ENCODE measurements around the gene CILP.
"Not testable (repeated sequence)": the region's sequence is repeated elsewhere in the genome, so short reads cannot be mapped to it uniquely, and the experiment has no call there.

The CILP gene

GRCh38 chr15:65195548-65195923 is 15.7 kb downstream of the CILP start:
- DNase-seq (ENCODE audit: low read depth in 2 of 2) = no peak

- no peak for DNase-seq (ENCODE audit: low read depth in 2 of 2)
These were observed 16.3 kb downstream of the CILP start for GRCh38 chr15:65194826-65195547.

- DNase-seq (ENCODE audit: low read depth in 2 of 2) = no peak
These were observed 19.3 kb downstream of the CILP start for GRCh38 chr15:65192016-65192415.

GRCh38 chr15:65189102-65189740 is 22.1 kb downstream of the CILP start:
- DNase-seq (ENCODE audit: low read depth in 2 of 2) = no peak

- not testable (repeated sequence) for DNase-seq (ENCODE audit: low read depth in 2 of 2)
These were observed 22.8 kb downstream of the CILP start for GRCh38 chr15:65188472-65188871.

- peak; percentile 80 to 85 for DNase-seq (ENCODE audit: low read depth in 2 of 2)
These were observed 26.2 kb downstream of the CILP start, which contains the start of gene CLPX for GRCh38 chr15:65184868-65185717. Gene CLPX, minus strand, starts transcription at chr15:65185342. Its CDS starts 189 bp downstream, at chr15:65185153.

GRCh38 chr15:65184305-65184867 is 26.9 kb downstream of the CILP start:
- DNase-seq (ENCODE audit: low read depth in 2 of 2) = peak in 1 of 2 donors; percentile 4

GRCh38 chr15:65183865-65184159 is 27.5 kb downstream of the CILP start:
- no peak for DNase-seq (ENCODE audit: low read depth in 2 of 2)

- no peak for DNase-seq (ENCODE audit: low read depth in 2 of 2)
These were observed 28.7 kb downstream of the CILP start for GRCh38 chr15:65182538-65182937.

GRCh38 chr15:65181582-65182353 is 29.5 kb downstream of the CILP start:
- not testable (repeated sequence) for DNase-seq (ENCODE audit: low read depth in 2 of 2)

GRCh38 chr15:65180167-65180566 is 31.1 kb downstream of the CILP start:
- DNase-seq (ENCODE audit: low read depth in 2 of 2) = no peak

GRCh38 chr15:65177901-65178300 is 33.4 kb downstream of the CILP start:
- DNase-seq (ENCODE audit: low read depth in 2 of 2) = no peak

GRCh38 chr15:65176056-65176455 is 35.2 kb downstream of the CILP start:
- DNase-seq (ENCODE audit: low read depth in 2 of 2) = no peak

- DNase-seq (ENCODE audit: low read depth in 2 of 2) = no peak
These were observed 35.8 kb downstream of the CILP start for GRCh38 chr15:65175511-65175910.

GRCh38 chr15:65174509-65174908 is 36.8 kb downstream of the CILP start:
- no peak for DNase-seq (ENCODE audit: low read depth in 2 of 2)

GRCh38 chr15:65172531-65172930 is 38.7 kb downstream of the CILP start:
- DNase-seq (ENCODE audit: low read depth in 2 of 2) = no peak

- no peak for DNase-seq (ENCODE audit: low read depth in 2 of 2)
These were observed 39.8 kb downstream of the CILP start for GRCh38 chr15:65171428-65171827.

- DNase-seq (ENCODE audit: low read depth in 2 of 2) = no peak
These were observed 45.4 kb downstream of the CILP start for GRCh38 chr15:65165875-65166274.

GRCh38 chr15:65164139-65164538 is 47.1 kb downstream of the CILP start:
- DNase-seq (ENCODE audit: low read depth in 2 of 2) = no peak

- DNase-seq (ENCODE audit: low read depth in 2 of 2) = no peak
These were observed 48.2 kb downstream of the CILP start for GRCh38 chr15:65163041-65163440.

- no peak for DNase-seq (ENCODE audit: low read depth in 2 of 2)
These were observed 54.6 kb downstream of the CILP start for GRCh38 chr15:65156692-65157091.

GRCh38 chr15:65154720-65155119 is 56.6 kb downstream of the CILP start:
- no peak for DNase-seq (ENCODE audit: low read depth in 2 of 2)

Data from activated CD8-positive, alpha-beta memory T cell treated with anti-CD3 and anti-CD28 coated beads for 4 hours (primary cell).